H1 (cell line): ENCODE measurements around the gene PAK5. TPM values are rescaled to one million over a fixed set of nuclear protein-coding genes. Genes with fewer than 3 reads are reported as not detected.

Experiments used
- BACH1 ChIP-seq: IDR thresholded peaks from 2 replicates; pipeline ENCODE4 v1.6.1; 2012; ENCODE audit warnings: low read length, improper control_type of control experiment
- BCL11A ChIP-seq, 2 experiments: IDR thresholded peaks; one replicate each; pipeline ENCODE4 v1.6.1; 2011; ENCODE audit warnings: low read depth in 2 of 2, low read length in 2 of 2, mild to moderate bottlenecking in 2 of 2
- CHD2 ChIP-seq: IDR thresholded peaks from 2 replicates; pipeline ENCODE4 v1.6.1; 2012; ENCODE audit warnings: low read length, improper control_type of control experiment
- CTBP2 ChIP-seq: IDR thresholded peaks from 2 replicates; pipeline ENCODE4 v1.7.0; 2011; ENCODE audit warnings: borderline replicate concordance, mild to moderate bottlenecking, moderate library complexity, mixed read lengths, low read length; ENCODE audit not compliant: insufficient read depth, insufficient read length
- FOSL1 ChIP-seq: IDR thresholded peaks from 2 replicates; pipeline ENCODE4 v1.6.1; 2011; ENCODE audit warnings: mild to moderate bottlenecking, low read depth, low read length, moderate library complexity; ENCODE audit not compliant: insufficient read depth
- MAFK ChIP-seq: IDR thresholded peaks from 2 replicates; pipeline ENCODE4 v1.6.1; 2012; ENCODE audit warnings: low read depth, mild to moderate bottlenecking, improper control_type of control experiment, low read length
- NANOG ChIP-seq: IDR thresholded peaks from 2 replicates; pipeline ENCODE4 v1.6.1; 2011; ENCODE audit warnings: low read length, low read depth, mild to moderate bottlenecking, inconsistent platforms; ENCODE audit not compliant: insufficient read depth, poor library complexity, severe bottlenecking
- PHF8 ChIP-seq: fragments of 200-600 bp; sonication (generic); conservative IDR thresholded peaks from 2 replicates; pipeline ENCODE4 v1.7.1; 2012; ENCODE audit warnings: low read depth, mild to moderate bottlenecking, inconsistent platforms, low read length, moderate library complexity
- RNF2 ChIP-seq: fragments of 200-900, 300-1000 bp; sonication (generic); IDR thresholded peaks from 2 replicates; pipeline ENCODE4 v1.7.1; 2016; ENCODE audit warnings: borderline replicate concordance, low read depth, mild to moderate bottlenecking, antibody characterized with exemption, low read length; ENCODE audit not compliant: poor library complexity, severe bottlenecking; ENCODE audit errors: missing control alignments
- TCF12 ChIP-seq: IDR thresholded peaks from 2 replicates; pipeline ENCODE4 v1.6.1; 2011; ENCODE audit warnings: low read depth, mild to moderate bottlenecking, low read length
- polyA plus RNA-seq, 7 experiments: library from polyadenylated mRNA; depleted of rRNA in 3 of 7; stranded (reverse) in 5 of 7; unstranded in 2 of 7; fragments of >200 nt in 5 of 7; fragments of 200-250 nt in 2 of 7; gene quantifications; 1 replicate in 5 of 7; 2 replicates in 1 of 7; 4 replicates in 1 of 7; pipeline versions ENCODE4 v1.2.1 to v1.2.3, GENCODE V29; 2011 to 2013; ENCODE audit warnings: missing spikeins in 2 of 7, mixed read lengths in 2 of 7
- total RNA-seq: library from RNA; stranded (reverse); fragmentation: NEBNext Ultra II Directional; extraction: Animal tissue kit (Norgen Biotek cat#: 25700); gene quantifications from 2 replicates; pipeline ENCODE4 v1.2.1, GENCODE V29; 2021
- TF ChIP-seq, protein P1 (sequence below): fragments of 300-600 bp; sonication (generic); IDR thresholded peaks from 2 replicates; pipeline ENCODE4 v1.7.1; 2012; ENCODE audit warnings: low read length, moderate library complexity, mild to moderate bottlenecking, inconsistent platforms; ENCODE audit not compliant: insufficient replicate concordance

Gene PAK5
- total and polyA plus RNA-seq, 2 of the 8 experiments (the other 6 are each of a cell fraction or from before 2014, with no cell fraction given) = 0.54 to 0.80 TPM

DNA sequence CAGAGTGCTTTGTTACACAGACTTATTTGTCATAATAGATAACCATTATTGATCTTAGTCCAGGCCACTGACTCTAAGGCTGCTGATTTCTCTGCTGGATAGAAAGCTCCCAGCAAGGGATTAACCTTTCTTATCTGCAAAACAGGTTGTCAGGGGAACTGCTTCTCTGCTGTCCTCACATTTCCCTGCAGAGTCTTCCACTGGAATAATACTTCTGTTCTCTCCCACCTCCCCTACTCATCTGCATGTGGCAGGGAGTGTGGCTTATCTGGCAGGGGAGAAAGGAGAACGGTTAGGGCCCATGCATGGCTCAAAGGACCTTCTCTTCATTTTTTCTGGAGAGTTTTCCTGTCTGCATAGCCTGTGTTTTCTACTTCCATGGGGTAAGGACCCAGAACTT, 238.3 kb downstream of the PAK5 start (continued):
- TF ChIP-seq, protein P1, sequence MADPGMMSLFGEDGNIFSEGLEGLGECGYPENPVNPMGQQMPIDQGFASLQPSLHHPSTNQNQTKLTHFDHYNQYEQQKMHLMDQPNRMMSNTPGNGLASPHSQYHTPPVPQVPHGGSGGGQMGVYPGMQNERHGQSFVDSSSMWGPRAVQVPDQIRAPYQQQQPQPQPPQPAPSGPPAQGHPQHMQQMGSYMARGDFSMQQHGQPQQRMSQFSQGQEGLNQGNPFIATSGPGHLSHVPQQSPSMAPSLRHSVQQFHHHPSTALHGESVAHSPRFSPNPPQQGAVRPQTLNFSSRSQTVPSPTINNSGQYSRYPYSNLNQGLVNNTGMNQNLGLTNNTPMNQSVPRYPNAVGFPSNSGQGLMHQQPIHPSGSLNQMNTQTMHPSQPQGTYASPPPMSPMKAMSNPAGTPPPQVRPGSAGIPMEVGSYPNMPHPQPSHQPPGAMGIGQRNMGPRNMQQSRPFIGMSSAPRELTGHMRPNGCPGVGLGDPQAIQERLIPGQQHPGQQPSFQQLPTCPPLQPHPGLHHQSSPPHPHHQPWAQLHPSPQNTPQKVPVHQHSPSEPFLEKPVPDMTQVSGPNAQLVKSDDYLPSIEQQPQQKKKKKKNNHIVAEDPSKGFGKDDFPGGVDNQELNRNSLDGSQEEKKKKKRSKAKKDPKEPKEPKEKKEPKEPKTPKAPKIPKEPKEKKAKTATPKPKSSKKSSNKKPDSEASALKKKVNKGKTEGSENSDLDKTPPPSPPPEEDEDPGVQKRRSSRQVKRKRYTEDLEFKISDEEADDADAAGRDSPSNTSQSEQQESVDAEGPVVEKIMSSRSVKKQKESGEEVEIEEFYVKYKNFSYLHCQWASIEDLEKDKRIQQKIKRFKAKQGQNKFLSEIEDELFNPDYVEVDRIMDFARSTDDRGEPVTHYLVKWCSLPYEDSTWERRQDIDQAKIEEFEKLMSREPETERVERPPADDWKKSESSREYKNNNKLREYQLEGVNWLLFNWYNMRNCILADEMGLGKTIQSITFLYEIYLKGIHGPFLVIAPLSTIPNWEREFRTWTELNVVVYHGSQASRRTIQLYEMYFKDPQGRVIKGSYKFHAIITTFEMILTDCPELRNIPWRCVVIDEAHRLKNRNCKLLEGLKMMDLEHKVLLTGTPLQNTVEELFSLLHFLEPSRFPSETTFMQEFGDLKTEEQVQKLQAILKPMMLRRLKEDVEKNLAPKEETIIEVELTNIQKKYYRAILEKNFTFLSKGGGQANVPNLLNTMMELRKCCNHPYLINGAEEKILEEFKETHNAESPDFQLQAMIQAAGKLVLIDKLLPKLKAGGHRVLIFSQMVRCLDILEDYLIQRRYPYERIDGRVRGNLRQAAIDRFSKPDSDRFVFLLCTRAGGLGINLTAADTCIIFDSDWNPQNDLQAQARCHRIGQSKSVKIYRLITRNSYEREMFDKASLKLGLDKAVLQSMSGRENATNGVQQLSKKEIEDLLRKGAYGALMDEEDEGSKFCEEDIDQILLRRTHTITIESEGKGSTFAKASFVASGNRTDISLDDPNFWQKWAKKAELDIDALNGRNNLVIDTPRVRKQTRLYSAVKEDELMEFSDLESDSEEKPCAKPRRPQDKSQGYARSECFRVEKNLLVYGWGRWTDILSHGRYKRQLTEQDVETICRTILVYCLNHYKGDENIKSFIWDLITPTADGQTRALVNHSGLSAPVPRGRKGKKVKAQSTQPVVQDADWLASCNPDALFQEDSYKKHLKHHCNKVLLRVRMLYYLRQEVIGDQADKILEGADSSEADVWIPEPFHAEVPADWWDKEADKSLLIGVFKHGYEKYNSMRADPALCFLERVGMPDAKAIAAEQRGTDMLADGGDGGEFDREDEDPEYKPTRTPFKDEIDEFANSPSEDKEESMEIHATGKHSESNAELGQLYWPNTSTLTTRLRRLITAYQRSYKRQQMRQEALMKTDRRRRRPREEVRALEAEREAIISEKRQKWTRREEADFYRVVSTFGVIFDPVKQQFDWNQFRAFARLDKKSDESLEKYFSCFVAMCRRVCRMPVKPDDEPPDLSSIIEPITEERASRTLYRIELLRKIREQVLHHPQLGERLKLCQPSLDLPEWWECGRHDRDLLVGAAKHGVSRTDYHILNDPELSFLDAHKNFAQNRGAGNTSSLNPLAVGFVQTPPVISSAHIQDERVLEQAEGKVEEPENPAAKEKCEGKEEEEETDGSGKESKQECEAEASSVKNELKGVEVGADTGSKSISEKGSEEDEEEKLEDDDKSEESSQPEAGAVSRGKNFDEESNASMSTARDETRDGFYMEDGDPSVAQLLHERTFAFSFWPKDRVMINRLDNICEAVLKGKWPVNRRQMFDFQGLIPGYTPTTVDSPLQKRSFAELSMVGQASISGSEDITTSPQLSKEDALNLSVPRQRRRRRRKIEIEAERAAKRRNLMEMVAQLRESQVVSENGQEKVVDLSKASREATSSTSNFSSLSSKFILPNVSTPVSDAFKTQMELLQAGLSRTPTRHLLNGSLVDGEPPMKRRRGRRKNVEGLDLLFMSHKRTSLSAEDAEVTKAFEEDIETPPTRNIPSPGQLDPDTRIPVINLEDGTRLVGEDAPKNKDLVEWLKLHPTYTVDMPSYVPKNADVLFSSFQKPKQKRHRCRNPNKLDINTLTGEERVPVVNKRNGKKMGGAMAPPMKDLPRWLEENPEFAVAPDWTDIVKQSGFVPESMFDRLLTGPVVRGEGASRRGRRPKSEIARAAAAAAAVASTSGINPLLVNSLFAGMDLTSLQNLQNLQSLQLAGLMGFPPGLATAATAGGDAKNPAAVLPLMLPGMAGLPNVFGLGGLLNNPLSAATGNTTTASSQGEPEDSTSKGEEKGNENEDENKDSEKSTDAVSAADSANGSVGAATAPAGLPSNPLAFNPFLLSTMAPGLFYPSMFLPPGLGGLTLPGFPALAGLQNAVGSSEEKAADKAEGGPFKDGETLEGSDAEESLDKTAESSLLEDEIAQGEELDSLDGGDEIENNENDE = no peak
- TF ChIP-seq PHF8 (no peak), BACH1 (no peak), CHD2 (no peak), TCF12 (no peak), FOSL1 (no peak), BCL11A (IDR thresholded peaks at IDR 0.05; ENCODE audit: low read depth in 2 of 2, low read length in 2 of 2) (no peak), CTBP2 (no peak), NANOG (no peak), RNF2 (no peak), MAFK (no peak)
